Activated naive CD4-positive, alpha-beta T cell treated with anti-CD3 and anti-CD28 coated beads, Interleukin-2, amount 50 U/mL, for 16 hours (primary cell): ENCODE results near the gene AEN.

Experiments used
- DNase-seq: peaks from one replicate; pipeline ENCODE4 v3.0.0-alpha.2; 2020

AEN gene

GRCh38 chr15:88680241-88681001 lies 59.3 kb downstream of the AEN start:
- DNase-seq: no peak

- no peak for DNase-seq
These were observed 60.6 kb downstream of the AEN start for GRCh38 chr15:88681610-88682221.
